Activated T-cell treated with anti-CD3 and anti-CD28 coated beads, Interleukin-2, amount 50 U/mL, for 4 hours (primary cell): Measurements from ENCODE around the gene SCAMP4. TPM values are rescaled to one million over a fixed set of nuclear protein-coding genes. Genes with fewer than 3 reads are reported as not detected.
A peak's percentile ranks its signal among the peaks of the same experiment; 100 is the strongest.

Experiments
- ATAC-seq, 2 donors: fragments of 200-7000 bp; cut with Tn5 transposase; one replicate each; pipeline ENCODE4 v1.10.0; 2021
- DNase-seq: peaks from one replicate; pipeline ENCODE4 v3.0.0-alpha.2; 2020
- H3K27me3 Mint-ChIP-seq: one replicate; pipeline ENCODE4 v1.8.0; 2021; ENCODE audit warnings: low read depth, mixed read lengths
- H3K36me3 Mint-ChIP-seq: one replicate; pipeline ENCODE4 v1.8.0; 2022; ENCODE audit warnings: mixed read lengths; ENCODE audit not compliant: insufficient read depth
- H3K4me1 Mint-ChIP-seq: one replicate; pipeline ENCODE4 v1.8.0; 2021; ENCODE audit warnings: low read depth, mixed read lengths
- H3K4me3 Mint-ChIP-seq: one replicate; pipeline ENCODE4 v1.8.0; 2021; ENCODE audit warnings: mild to moderate bottlenecking, moderate library complexity, mixed read lengths
- H3K9me3 Mint-ChIP-seq: one replicate; pipeline ENCODE4 v1.8.0; 2021; ENCODE audit warnings: mixed read lengths
- total RNA-seq, 3 donors: library from RNA; stranded (reverse); gene quantifications; one replicate each; pipeline ENCODE4 v1.2.1, GENCODE V29; 2021

The SCAMP4 gene
- total RNA-seq, 3 donors from 2014 or later: 37.2 to 40.3 (median 39.4) TPM

DNA sequence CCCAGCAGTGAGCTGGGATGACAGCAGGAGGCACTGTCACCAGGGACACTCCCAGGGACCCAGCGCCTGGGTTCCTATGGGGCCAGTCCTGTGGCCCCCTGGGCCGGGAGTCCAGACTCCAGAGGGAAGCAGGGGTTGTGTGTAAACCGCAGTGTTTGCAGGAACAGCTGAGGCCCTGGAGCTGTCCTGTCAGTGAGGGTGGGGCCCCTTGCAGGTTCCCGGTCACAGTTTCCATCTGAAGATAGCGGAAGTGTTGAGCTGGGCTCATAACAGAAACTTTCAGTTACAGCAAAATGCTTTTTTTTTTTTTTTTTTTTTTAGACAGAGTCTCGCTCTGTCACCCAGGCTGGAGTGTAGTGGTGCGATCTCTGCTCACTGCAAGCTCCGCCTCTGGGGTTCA, 18.1 kb downstream of the SCAMP4 start:
- peak; percentile 69 to 82 for ATAC-seq
- H3K36me3 Mint-ChIP-seq: peaks cover 6% of the 10 kb centered on the region
- peak; percentile 41 for DNase-seq
- no peaks in the 10 kb centered on the region for H3K27me3 Mint-ChIP-seq
- no peak overlapping the region for H3K4me3 Mint-ChIP-seq
- no peaks in the 10 kb centered on the region for H3K9me3 Mint-ChIP-seq
- peaks cover 12% of the 10 kb centered on the region for H3K4me1 Mint-ChIP-seq

DNA sequence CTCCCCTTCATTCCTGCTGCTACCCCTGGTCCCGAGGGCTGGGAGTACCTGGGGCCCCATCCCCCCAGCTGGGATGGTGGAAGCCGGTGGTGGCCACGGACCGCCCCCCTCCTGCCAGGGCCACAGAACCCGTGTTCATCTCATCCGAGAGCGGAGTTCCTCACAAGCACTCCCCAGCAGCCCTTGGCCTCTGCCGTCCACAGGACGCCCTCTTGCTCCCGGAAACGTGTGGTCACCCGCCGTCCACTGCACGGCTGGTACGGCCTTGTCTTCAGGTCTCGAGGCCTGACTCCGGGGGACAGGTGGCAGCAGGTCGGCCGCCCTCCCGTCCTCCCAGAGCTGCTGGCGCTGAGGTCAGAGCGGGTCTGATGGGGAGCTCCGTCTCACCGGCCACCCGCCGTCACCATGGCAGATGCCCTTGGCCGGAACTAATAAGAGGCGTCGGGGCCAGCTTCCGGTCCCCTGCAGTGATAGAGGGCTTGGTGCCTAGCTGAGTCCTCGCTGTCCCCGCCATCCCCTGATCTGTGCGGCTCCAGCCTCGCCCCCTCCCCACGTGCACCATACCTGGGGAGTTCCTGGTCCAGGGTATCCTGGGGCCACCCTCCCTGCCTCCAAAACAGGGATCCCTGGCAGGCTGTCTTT, 19.2 kb downstream of the SCAMP4 start:
- no peaks in the 10 kb centered on the region for H3K9me3 Mint-ChIP-seq
- peaks cover 16% of the 10 kb centered on the region for H3K4me1 Mint-ChIP-seq
- H3K4me3 Mint-ChIP-seq: no peak overlapping the region
- no peak for DNase-seq
- ATAC-seq: no peak
- peaks cover 2% of the 10 kb centered on the region for H3K36me3 Mint-ChIP-seq
- no peaks in the 10 kb centered on the region for H3K27me3 Mint-ChIP-seq

- Mint-ChIP-seq H3K36me3 (no peaks in the 10 kb centered on the region), H3K4me3 (no peak overlapping the region), H3K4me1 (peaks cover 21% of the 10 kb centered on the region), H3K9me3 (no peaks in the 10 kb centered on the region), H3K27me3 (no peaks in the 10 kb centered on the region)
- ATAC-seq (no peak), DNase-seq (no peak)
Observed at GRCh38 chr19:1925544-1925943, 20.3 kb downstream of the SCAMP4 start.

GRCh38 chr19:1929021-1929742, 24.0 kb downstream of the SCAMP4 start:
- Mint-ChIP-seq H3K9me3 (no peaks in the 10 kb centered on the region), H3K36me3 (no peaks in the 10 kb centered on the region), H3K4me1 (peaks cover 20% of the 10 kb centered on the region), H3K4me3 (peak overlapping the region; percentile 76), H3K27me3 (no peaks in the 10 kb centered on the region)
- DNase-seq: peak; percentile 86
- peak; percentile 93 to 95 for ATAC-seq

GRCh38 chr19:1931445-1931844, 26.2 kb downstream of the SCAMP4 start:
- DNase-seq (no peak), ATAC-seq (no peak)
- no peaks in the 10 kb centered on the region for H3K27me3 Mint-ChIP-seq
- peaks cover 3% of the 10 kb centered on the region for H3K36me3 Mint-ChIP-seq
- H3K4me3 Mint-ChIP-seq: no peak overlapping the region
- H3K4me1 Mint-ChIP-seq: peaks cover 26% of the 10 kb centered on the region
- H3K9me3 Mint-ChIP-seq: peaks cover 3% of the 10 kb centered on the region

GRCh38 chr19:1932395-1932794, 27.2 kb downstream of the SCAMP4 start:
- peaks cover 28% of the 10 kb centered on the region for H3K4me1 Mint-ChIP-seq
- peaks cover 3% of the 10 kb centered on the region for H3K9me3 Mint-ChIP-seq
- no peak for DNase-seq
- H3K4me3 Mint-ChIP-seq: no peak overlapping the region
- ATAC-seq: no peak
- H3K36me3 Mint-ChIP-seq: peaks cover 3% of the 10 kb centered on the region
- H3K27me3 Mint-ChIP-seq: no peaks in the 10 kb centered on the region

- no peak for ATAC-seq
- Mint-ChIP-seq H3K27me3 (no peaks in the 10 kb centered on the region), H3K4me1 (peaks cover 21% of the 10 kb centered on the region), H3K9me3 (peaks cover 3% of the 10 kb centered on the region), H3K36me3 (peaks cover 3% of the 10 kb centered on the region), H3K4me3 (no peak overlapping the region)
- DNase-seq: no peak
Observed at GRCh38 chr19:1933244-1933643, 28.0 kb downstream of the SCAMP4 start.

DNA sequence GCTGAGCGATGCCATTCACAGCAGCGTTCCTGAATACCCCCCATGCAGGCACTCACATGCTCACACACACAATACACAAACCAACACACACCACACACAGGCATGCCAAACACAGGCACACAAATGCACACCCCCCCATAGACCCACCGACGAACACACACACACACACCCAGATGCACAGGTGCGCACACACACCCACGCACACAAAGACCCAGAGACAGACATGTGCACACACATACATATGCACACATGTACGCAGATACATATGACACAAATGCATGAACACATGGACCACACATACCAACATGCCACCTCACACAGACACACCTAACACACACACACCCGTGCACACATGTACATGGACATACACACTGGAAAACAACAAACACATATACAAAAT, 28.7 kb downstream of the SCAMP4 start:
- Mint-ChIP-seq H3K9me3 (peaks cover 3% of the 10 kb centered on the region), H3K4me3 (no peak overlapping the region), H3K4me1 (peaks cover 19% of the 10 kb centered on the region), H3K36me3 (peaks cover 3% of the 10 kb centered on the region), H3K27me3 (no peaks in the 10 kb centered on the region)
- ATAC-seq (no peak), DNase-seq (no peak)

DNA sequence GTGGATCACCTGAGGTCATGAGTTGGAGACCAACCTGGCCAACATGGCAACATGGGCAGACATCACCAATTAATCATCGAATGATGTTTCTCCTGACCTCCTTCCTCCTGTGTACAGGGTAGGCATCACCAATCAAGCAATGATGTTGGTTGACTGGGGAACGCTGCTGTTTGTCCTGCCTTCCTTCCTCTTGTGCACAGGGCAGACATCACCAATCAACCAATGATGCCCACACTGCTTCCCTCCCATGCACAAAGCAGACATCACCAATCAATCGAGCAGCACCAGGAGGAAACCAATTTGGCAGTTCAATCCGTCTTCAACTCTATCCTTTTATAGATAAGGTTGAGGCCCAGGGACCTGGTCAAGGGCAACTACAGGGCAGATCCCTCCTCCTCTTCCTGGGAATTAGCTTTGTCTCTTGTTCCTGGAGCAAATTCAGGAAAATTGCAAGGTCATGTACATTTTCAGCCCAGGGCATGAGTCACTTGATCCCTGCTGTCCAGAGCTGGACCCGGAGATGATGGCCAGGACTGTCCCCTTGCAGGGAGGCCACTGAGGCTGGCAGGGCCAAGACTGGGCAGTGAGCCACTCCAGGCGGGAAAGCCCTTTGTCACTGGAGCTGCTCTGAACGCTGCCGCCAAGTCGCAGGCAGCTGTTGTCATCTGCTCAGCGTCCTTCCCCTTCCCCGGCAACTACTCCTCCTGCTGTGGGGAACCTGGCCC, 30.4 kb downstream of the SCAMP4 start:
- Mint-ChIP-seq H3K4me1 (peaks cover 21% of the 10 kb centered on the region), H3K36me3 (peaks cover 3% of the 10 kb centered on the region), H3K9me3 (peaks cover 3% of the 10 kb centered on the region), H3K4me3 (no peak overlapping the region), H3K27me3 (no peaks in the 10 kb centered on the region)
- DNase-seq (no peak), ATAC-seq (no peak)

- peaks cover 3% of the 10 kb centered on the region for H3K36me3 Mint-ChIP-seq
- H3K4me3 Mint-ChIP-seq: no peak overlapping the region
Observed at GRCh38 chr19:1936430-1936829, 31.2 kb downstream of the SCAMP4 start.

DNA sequence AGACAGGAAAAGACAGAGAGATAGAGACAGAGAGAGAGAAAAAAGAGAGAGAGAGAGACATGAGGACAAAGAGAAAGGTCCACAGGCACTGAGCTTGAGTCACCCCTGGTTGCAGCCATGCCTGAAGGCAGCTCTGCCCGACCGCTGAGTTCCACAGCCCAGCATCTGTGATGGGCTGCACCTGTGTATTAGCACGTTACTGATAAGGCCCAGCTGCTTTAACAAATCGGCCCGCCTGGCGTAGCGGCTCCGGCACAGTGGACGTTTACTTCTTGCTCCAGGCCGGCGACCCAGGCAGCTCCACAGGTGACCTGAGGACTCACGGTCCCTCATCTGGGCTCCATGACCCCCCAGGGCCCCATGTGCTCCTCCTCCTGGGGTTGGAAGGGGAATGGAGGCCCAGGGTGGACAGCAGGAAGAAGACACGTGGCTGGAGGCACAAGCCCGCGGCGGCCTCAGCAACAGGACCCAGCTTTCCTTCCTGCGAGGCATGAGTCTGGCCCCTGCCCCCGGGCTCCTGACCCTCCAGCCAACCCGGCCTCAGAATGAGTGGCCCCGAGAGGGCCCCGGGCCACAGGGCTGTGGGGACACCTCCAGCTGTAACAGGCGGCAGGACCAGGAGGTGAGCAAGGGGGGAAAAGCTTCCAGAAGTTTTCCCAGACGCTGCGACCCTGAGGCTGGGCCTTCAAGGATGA, 31.9 kb downstream of the SCAMP4 start:
- DNase-seq (no peak), ATAC-seq (no peak)
- Mint-ChIP-seq H3K4me1 (peaks cover 21% of the 10 kb centered on the region), H3K36me3 (peaks cover 3% of the 10 kb centered on the region), H3K27me3 (no peaks in the 10 kb centered on the region), H3K9me3 (peaks cover 3% of the 10 kb centered on the region), H3K4me3 (no peak overlapping the region)

More at GRCh38 chr19:1936430-1936829, 31.2 kb downstream of the SCAMP4 start:
- Mint-ChIP-seq H3K4me1 (peaks cover 21% of the 10 kb centered on the region), H3K27me3 (no peaks in the 10 kb centered on the region), H3K9me3 (peaks cover 3% of the 10 kb centered on the region)
- DNase-seq: no peak
- no peak for ATAC-seq

DNA sequence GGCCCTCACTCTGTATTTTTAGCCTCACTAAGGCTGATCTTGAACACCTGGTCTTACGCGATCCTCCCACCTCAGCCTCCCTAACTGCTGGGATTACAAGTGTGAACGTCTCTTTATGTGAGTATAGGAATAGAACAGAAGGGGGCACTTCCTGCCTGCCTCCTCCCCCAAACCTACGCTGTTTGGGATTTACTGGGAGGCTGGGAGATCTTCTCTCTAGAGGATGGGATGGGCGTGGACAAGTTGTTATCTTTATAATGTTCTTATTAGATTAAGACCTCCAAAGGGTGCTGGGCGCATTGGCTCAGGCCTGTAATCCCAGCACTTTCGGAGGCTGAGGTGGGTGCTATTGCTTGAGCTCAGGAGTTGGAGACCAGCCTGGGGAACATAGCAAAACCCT, 32.9 kb downstream of the SCAMP4 start:
- Mint-ChIP-seq H3K4me1 (peaks cover 25% of the 10 kb centered on the region), H3K4me3 (no peak overlapping the region), H3K27me3 (no peaks in the 10 kb centered on the region), H3K9me3 (peaks cover 3% of the 10 kb centered on the region), H3K36me3 (peaks cover 3% of the 10 kb centered on the region)
- DNase-seq: no peak
- no peak for ATAC-seq

DNA sequence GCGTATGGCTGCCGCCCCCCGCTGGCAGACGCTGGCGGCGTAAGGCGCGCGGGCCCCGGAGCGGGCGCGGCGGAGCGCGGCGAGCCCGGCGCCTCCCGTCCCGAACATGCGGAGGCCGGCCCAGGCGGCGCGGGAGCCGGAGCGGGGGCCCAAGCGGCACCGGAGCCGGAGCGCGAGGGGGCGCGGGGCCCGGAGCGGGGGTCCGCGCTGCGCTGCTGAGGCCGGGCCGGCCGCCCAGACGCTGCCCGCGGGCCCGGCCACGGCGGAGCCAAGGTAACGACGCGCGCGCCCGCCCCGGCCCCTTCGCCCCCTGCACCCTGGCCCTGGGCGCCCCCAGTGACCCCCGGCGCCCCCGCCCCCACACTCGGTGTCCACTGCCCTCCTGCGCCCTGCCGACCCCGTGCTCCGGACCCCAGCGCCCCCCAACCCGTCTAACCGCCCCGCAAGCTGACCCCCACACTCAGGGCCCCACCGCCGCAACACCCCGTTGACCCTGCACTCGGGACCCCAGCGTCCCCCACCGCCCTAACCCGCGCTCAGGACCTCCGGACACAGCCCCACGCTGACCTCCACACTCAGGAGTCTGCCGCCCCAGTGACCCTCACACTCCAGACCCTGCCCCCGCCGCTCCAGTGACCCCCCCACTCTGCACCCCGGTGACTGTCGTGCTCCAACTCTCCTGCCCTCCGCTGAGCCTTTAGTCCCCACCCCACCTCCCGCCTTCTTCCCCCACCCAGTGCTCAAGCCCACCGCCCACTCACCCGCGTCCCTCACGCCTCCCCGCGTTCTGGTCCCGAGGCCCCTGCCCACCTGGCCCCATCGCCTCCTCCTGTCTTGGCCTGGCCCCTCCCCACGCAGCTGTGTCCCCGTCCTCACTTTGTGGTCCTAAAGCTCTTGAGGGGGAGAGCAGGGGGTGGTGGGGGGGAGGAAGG, 36.2 kb downstream of the SCAMP4 start, which contains the start of gene CSNK1G2:
TSS of gene CSNK1G2 (plus strand) at position 27 of the 932 bp plus-strand sequence. CDS start 28,601 bp downstream, outside the sequence.
- DNase-seq: no peak

More for the DNA sequence above, 36.2 kb downstream of the SCAMP4 start, which contains the start of gene CSNK1G2:
- Mint-ChIP-seq H3K4me3 (peak within 1 kb of the TSS; percentile 90), H3K27me3 (no peaks in the 10 kb centered on the region), H3K9me3 (no peaks in the 10 kb centered on the region), H3K36me3 (no peaks in the 10 kb centered on the region), H3K4me1 (peaks cover 34% of the 10 kb centered on the region)
- ATAC-seq: peak; percentile 61 to 65
